VCaP (cell line): ENCODE results near the gene RSU1.
"Not testable (repeated sequence)": the region's sequence is repeated elsewhere in the genome, so short reads cannot be mapped to it uniquely, and the experiment has no call there.

Source experiments
- H3K27ac ChIP-seq: fragments of 450-650 bp; 2 replicates; pipeline ENCODE4 v1.5.1; 2017
- CTCF ChIP-seq: fragments of 450-650 bp; conservative IDR thresholded peaks from 2 replicates; pipeline ENCODE4 v1.5.1; 2017; ENCODE audit warnings: mild to moderate bottlenecking, moderate library complexity

The RSU1 gene

GRCh38 chr10:16754765-16755164, 62.5 kb downstream of the RSU1 start:
- TF ChIP-seq CTCF: no peak
- no peak overlapping the region for H3K27ac ChIP-seq

GRCh38 chr10:16752849-16753248, 64.4 kb downstream of the RSU1 start:
- not testable (repeated sequence) for H3K27ac ChIP-seq

GRCh38 chr10:16752099-16752498, 65.1 kb downstream of the RSU1 start:
- no peak for TF ChIP-seq CTCF
- H3K27ac ChIP-seq: no peak overlapping the region

- no peak for TF ChIP-seq CTCF
- H3K27ac ChIP-seq: no peak overlapping the region
These were observed 66.0 kb downstream of the RSU1 start for GRCh38 chr10:16751244-16751643.

- no peak for TF ChIP-seq CTCF
- H3K27ac ChIP-seq: no peak overlapping the region
These were observed 66.8 kb downstream of the RSU1 start for GRCh38 chr10:16750461-16750860.

- no peak overlapping the region for H3K27ac ChIP-seq
- no peak for TF ChIP-seq CTCF
These were observed 68.5 kb downstream of the RSU1 start for GRCh38 chr10:16748749-16749148.

GRCh38 chr10:16746856-16747255, 70.4 kb downstream of the RSU1 start:
- TF ChIP-seq CTCF: no peak

GRCh38 chr10:16745061-16745460, 72.2 kb downstream of the RSU1 start:
- no peak overlapping the region for H3K27ac ChIP-seq
- TF ChIP-seq CTCF: no peak

More at GRCh38 chr10:16746856-16747255, 70.4 kb downstream of the RSU1 start:
- no peak overlapping the region for H3K27ac ChIP-seq
